Kasumi-1 (cell line): Measurements from ENCODE around the gene CLEC5A.
"Not testable (repeated sequence)": the region's sequence is repeated elsewhere in the genome, so short reads cannot be mapped to it uniquely, and the experiment has no call there.

Experiments used
- DNase-seq, 2 experiments: peaks; one replicate each; lab custom pipeline; 2025; lab: John Stamatoyannopoulos, UW

Gene CLEC5A

GRCh38 chr7:141949021-141949420, 2.2 kb upstream of the CLEC5A start:
- DNase-seq = no peak

DNA sequence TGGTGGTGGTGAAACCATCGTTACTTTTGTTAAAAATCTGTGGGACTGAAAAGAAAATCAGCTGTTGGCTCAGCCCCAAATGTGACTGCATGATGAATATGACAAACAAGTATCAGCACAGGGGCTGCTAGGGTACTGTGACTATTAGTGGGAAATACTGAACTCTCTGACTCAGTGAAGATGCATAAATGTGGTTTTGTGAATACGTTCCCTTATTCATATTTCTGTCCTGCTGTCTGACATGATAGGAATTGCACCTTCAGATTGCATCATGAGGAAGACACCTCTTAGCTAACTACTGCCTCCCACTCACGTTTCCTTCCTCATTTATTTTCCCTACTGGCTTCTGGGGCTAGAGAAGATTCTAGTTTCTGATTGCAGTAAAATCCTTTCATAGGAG, 1.4 kb downstream of the CLEC5A start:
- peak; percentile 91 to 96 for DNase-seq

DNA sequence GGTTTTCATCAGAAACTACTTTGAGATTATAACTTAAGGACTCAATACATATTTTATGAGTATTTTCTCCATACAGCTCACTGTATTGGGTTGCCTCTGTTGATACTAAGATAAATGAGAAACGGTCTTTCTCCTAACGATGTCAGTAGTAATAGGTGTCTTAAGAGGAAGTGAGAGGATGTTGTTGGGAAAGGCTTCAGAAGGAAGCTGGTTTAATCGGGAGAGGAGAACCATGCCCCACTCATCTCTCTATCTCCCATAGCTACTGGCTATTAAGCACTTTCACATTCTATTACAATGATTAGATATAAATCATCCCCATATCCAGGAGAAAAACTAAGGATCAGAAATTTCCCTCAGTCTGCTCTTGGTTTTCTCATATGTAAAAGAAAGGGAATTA, 2.0 kb downstream of the CLEC5A start:
- DNase-seq = peak; percentile 28 to 45

- DNase-seq = no peak
These were observed 2.9 kb downstream of the CLEC5A start for GRCh38 chr7:141943846-141944245.

GRCh38 chr7:141941075-141941474, 5.7 kb downstream of the CLEC5A start:
- DNase-seq = no peak

- no peak for DNase-seq
These were observed 16.6 kb downstream of the CLEC5A start for GRCh38 chr7:141930211-141930610.

GRCh38 chr7:141928845-141929195, 18.0 kb downstream of the CLEC5A start:
- DNase-seq = peak; percentile 19 to 23

DNA sequence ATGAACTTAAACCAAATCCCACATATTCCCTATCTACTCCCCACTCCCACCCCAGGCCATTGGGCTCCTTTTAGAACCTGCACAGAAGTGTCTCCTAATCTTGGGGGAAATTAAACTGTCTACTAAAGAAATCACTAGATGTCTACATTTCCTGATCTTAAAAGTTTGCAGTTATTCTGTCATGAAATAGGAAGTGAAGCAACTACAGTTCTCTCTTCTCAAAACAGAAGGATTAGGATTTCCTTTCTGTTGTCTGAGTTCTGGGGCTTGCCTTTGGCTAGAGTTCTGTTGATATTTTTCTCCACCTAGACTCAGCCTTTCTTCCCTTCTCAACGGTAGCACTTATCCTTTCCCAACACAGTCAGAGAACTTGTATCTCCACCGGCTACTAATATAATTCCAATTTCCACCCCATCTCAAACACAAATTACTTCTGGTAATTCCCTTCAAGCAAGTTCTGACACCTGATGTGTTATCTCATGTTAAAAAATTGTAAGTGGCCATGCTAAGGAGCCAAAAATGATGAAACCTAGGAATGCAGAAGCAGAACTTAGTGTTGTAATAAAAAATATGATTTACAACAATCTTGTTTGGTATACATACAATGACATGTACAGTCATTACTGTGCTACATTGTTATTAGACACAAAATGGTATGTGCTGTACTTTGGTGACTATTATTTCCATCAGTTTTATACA, 18.5 kb downstream of the CLEC5A start:
- peak; percentile 64 to 80 for DNase-seq

DNA sequence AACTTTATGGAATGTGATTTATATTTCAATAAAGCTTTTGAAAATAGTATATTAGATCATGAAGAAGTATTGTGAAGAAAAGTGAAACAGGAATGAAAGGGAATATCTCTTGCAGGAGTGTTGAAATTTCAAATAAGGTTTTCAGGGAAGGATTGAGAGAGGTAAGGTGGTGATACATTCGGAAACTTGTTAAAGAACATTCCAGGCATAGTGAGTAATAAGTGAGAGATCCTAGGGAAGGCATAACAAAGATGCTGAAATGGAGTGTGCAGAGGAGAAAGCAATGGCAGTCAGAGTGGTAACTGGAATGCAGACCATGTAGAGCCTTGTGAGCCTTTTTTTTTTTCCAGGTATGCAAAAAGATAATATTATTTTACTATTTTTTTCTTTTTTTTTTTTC, 26.5 kb downstream of the CLEC5A start:
- no peak for DNase-seq

- DNase-seq = no peak
These were observed 30.7 kb downstream of the CLEC5A start, which contains the start of gene OR9A4 for GRCh38 chr7:141916099-141916498. OR9A4 (plus strand) TSS chr7:141916399; CDS start chr7:141918876, 2,477 bp downstream.

- DNase-seq = peak; percentile 19 to 48
These were observed 31.2 kb downstream of the CLEC5A start for GRCh38 chr7:141915565-141915964.

- DNase-seq = no peak
These were observed 35.4 kb downstream of the CLEC5A start for GRCh38 chr7:141911391-141911790.

DNA sequence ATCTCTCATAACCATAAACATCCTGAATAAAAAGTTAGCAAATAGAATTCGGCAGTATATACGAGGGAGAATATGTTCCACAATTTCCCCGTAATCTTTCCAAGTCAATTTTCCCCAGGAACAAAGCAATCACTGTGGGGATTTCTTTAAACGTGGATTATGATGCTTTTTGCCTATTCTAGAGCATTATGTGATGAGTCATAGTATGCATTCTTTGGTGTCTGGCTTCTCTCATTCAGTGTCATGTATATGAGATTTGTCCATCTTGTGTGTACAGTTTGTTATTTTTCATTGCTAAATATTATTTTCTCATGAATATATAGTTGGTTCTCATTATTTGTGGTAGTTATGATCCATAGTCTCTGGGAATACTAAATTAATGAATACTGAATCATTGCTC, 40.5 kb downstream of the CLEC5A start:
- DNase-seq = no peak

DNA sequence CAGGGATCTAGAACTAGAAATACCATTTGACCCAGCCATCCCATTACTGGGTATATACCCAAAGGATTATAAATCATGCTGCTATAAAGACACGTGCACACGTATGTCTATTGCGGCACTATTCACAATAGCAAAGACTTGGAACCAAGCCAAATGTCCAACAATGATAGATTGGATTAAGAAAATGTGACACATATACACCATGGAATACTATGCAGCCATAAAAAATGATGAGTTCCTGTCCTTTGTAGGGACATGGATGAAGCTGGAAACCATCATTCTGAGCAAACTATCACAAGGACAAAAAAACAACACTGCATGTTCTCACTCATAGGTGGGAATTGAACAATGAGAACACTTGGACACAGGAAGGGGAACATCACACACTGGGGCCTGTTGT, 47.4 kb downstream of the CLEC5A start:
- not testable (repeated sequence) for DNase-seq

DNA sequence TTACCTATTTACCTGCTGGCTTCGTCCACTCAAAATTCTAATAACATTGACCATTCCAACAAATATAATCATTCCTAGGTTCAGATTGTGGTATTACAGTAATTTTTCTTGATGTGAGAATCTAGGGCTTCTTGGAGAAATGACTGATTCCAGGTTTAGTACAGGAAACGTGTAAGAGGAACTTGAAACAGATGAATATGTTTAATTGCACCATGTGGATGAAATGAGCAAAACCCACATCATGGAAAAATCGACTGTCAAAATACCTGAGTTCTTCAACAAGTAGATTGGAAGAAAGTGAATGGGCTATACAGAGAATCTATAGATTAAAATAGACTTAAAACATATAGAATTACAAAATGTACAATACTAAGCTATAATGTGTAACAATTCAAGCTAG, 55.4 kb downstream of the CLEC5A start:
- DNase-seq = peak; percentile 13 to 28

- DNase-seq = no peak
These were observed 57.5 kb downstream of the CLEC5A start for GRCh38 chr7:141889321-141889720.

- DNase-seq = no peak
These were observed 62.1 kb downstream of the CLEC5A start for GRCh38 chr7:141884539-141885225.

- no peak for DNase-seq
These were observed 65.8 kb downstream of the CLEC5A start for GRCh38 chr7:141880960-141881359.

GRCh38 chr7:141877365-141877764, 69.4 kb downstream of the CLEC5A start:
- DNase-seq = no peak
